GM19025 (cell line): Measurements from ENCODE around the gene ALDOA.

ENCODE experiments used
- ATAC-seq: cut with Tn5 transposase; IDR thresholded peaks from one replicate; pipeline ENCODE4 v1.9.1; 2021; ENCODE audit warnings: mild to moderate bottlenecking, low read depth, moderate library complexity; ENCODE audit not compliant: unreplicated experiment

ALDOA gene

GRCh38 chr16:30088832-30089624 is 23.5 kb downstream of the ALDOA start:
- ATAC-seq: no peak

DNA sequence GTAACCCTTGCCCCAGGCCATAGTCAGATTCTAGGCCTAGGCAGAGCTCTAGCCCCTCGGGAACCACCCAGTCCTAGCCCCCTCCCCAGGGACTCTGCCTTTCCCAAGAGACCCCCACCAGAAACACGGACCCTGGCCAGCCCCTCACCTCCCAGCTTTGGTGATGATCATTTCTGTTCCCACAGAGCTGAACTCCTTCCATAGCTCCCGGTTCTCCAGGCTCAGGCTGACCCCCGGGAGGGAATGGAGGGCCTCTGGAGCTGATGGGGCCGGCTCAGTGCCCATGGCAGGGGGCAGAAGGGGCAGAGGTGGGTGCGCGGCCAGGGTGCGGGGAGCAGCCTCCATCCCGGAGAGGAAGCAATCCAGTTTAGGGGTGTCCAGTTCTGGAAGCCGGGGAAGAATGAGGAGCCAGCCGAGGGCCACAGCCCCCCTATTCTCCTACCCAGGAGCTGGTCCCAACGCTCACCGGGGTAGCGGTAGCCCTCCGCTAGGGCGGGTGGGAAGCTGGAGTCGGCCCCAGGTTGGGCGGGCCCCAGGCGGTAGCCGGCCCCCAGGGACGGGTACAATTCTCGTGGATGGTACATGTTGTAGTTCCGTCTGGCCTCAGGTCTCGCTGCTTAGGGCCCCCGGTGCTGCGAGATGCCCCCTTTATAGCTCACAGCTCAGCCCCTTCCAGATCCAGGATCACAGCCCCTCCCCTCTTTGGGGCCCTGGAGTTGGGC is 25.2 kb downstream of the ALDOA start:
- ATAC-seq: no peak

DNA sequence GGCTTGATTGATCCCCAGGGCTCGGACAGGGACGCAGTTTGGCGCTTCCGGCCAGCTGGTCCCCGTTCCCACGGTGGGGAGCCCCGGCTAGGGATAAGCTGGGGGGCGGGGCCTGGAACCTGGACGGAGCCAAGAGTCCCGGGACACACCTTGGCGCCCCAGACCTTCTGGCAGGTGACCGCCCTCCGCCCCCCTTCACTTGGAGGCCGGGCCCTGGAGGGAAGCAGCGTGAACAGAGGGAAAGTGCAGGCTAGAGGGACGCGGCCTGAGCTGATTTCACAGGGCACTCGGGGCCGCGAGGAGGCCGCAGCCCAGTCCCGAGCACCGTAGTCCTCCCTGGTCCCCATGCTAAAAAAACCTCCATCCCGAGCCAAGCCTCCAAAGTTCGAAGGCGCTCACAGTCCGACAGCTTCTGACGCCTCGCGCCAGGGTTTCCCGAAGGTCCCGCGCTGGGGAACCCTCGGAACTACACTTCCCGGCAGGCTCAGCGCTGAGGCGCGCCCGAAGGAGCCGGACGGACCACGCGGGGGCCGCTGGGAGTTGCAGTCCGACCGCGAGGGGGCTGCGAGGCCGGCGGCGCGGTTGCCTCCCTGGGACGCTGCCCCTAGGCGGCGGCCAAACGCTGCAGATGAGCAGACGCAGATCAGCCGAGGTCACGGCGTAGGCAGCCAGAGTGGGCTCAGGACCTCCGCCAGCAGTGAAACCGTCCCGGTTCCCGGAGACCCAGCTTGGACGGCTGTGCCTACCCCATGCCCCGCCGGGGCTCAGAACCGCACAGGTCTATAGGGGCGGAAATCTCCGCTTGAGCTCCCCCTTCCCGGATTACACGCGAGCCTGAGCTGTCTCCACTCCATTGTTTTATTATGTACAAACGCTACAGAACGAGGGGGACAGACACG is 26.2 kb downstream of the ALDOA start, which contains the start of gene TBX6:
TSS of gene TBX6 (minus strand) at position 451 of the 899 bp plus-strand sequence. CDS start 731 bp downstream, outside the sequence.
- peak; percentile 52 for ATAC-seq

DNA sequence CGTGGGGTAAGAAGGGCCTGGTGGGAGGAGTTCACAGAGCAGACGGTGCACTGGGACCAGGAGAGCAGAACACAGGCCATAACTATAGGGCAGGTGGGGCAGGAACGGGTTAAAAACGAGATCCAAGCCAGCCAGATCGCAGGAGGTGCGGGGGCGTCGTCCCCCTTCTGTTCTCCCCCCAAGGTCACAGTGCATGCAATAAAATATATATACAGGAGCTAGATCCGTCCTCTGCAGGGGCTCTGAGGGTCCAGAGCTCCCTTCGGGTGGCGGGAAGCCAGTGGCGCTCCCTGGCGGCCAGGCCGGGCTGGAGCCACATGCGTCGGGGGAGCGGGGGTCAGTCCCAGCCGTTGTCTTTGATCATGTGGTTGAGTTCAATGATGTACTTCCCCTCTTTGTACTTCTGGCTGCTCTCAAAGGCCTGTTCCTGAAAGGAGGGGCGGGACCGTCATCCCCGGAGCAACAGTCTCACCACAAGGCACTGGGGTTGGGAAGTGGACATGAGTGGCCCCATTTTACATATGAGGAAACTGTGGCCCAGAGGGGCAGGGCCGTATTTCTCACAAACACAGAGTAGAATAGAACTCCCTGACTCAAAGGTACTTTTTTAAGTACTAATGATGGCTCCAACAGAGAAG is 26.9 kb downstream of the ALDOA start:
- peak; percentile 30 for ATAC-seq

GRCh38 chr16:30094541-30095165 is 29.1 kb downstream of the ALDOA start:
- ATAC-seq: no peak

- no peak for ATAC-seq
Measured at GRCh38 chr16:30095166-30096078, 29.9 kb downstream of the ALDOA start.

DNA sequence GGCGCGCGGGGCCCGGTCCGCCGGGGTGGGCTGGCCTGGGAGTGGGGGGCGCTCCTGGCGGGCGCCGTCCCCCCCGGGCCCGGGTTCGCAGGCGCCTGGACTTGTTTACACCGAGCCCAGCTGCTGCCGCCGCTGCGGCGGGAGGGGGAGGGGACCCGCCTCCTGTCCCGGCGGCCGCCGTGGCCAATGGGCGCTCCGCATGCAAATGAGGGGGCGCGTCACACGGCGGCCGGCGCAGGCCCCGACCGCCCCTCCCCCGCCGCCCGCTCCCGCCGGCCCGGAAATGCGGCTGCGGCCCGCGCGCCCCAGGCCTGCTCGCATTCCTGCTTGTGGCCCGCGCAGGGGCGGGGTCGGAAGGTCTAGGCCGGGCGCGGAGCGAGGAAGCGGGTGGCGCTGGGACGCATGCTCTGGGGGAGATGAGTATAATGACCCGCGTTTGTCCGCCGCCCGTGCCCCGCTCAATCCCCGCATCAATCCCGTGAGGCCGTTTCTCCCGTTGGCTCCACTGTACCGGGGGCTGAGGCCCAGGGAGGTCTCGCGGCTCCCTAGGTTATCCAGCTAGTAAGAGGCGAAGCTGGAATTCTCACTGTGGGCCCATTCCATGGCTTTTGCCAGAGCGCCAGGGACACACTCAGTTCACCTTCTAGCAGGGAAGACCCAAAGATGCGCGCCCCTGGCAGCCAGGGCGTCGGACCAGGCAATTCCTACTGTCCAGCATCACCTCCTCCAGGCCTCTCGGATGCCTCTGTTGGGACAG is 30.7 kb downstream of the ALDOA start, which contains the start of gene YPEL3:
TSS of gene YPEL3 (minus strand) at position 109 of the 757 bp plus-strand sequence. CDS start 731 bp downstream, outside the sequence.
- peak; percentile 54 for ATAC-seq

GRCh38 chr16:30096862-30097563 is 31.5 kb downstream of the ALDOA start:
- no peak for ATAC-seq

DNA sequence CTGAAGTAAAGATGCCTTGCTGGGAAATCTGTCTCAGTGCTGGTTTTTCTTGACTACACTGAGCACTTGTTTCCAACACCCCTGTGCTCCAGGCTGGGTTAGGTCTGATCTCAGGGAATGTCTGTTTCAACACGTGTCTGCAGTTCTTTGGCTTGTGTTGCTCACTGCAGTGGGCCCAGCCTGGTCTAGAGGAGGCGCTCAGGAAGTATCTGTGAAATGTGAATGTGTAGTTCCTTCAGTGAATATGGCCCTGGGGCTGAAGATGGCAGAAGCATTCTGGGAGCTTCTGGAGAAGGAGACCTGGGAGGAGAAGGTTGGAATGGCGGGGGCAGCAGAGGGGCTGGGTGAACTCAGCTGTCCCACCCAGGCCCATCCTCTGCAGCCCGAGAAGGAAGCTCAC is 38.5 kb downstream of the ALDOA start:
- ATAC-seq: no peak

- ATAC-seq: no peak
Measured at GRCh38 chr16:30104492-30104891, 38.9 kb downstream of the ALDOA start.

DNA sequence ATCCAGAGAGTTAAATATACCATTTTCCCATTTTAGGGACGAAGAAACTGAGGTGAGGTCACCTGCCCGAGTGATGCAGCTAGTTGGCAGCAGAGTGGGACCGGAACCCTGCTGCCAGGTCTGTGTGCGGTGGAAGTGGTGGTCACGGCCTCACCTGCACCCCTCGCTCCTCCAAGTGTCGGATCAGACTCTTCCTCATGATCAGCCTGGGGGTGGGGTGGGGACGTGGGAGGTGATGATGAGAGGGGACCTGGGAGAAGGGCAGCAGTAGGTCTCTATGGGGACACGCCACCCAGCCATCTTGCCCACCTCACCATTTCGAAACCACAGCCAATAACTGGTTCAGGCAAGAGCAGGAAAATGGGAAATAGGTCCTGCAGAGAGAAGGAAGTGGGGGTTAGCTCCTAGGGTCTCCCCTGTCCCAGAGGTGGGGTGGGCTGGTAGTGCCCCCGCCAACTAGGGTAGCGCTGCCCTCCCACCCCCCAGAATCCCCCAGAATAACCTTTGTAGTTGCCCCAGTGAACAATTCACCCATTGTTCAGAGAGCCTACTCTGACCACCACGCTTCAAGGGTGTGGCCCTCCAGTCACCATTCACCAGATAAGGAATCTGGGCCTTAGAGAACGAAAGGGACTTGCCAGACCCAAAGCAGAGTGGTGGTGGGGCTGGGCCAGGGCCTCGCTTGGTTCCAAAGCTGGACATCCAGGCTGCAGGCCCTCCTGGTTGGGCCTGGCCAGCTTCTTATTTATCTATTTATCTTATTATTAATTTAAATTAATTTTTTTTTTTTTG is 42.7 kb downstream of the ALDOA start:
- ATAC-seq: no peak

DNA sequence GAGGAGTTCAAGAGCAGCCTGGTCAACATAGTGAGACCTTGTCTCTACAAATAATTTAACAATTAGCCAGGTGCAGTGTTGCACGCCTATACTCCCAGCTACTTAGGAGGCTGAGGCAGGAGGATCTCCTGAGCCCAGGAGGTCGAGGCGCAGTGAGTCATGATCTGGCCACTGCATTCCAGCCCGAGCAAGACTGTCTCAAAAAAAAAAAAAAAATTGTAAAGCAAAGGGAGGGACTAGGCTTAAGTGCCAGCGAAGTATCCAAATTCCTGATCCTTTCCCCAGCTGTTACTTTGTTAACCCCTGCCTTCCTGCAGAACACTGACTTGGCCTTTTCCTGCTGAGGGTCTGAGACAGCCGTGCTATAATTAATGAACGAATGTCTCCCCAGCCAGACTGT is 45.1 kb downstream of the ALDOA start:
- no peak for ATAC-seq

DNA sequence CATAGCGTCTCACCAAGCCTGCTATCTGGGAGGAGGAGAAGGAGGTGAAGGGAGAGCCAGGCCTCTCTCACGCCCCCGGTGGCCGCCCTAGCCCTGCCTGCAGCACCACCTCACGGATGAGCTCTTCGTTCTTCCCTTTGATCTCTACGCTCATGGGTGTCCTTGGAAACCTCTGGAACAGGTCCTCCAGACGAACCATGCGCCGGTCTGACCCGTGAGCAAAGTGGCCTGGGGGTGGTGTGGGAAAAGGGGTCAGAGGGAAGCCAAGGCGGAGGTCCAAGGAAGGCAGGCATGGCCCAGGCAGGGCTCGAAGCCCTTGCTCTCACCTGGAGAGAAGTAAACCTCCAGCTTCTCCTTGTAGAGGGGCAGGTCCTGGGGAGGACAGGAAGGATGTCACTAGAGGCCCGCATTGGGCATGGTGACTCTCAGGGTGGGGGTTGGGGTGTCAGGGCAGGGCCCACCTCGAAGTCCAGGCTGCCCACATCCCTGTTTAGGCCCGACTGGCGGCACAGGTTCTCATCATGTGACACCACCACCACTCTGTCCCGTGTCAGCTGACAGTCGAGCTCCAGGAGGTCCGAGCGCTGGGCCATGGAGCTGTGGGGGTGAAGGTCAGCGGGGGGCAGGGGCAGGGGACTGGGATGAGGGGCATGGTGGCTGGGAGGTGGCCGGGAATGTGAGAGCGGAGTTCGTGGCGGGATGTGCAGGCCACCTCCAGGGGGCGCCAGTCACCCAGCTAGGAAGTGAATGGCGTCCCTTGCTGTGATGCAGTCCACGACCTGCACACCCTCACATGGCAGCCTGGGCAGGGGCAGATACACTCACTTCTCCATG is 46.9 kb downstream of the ALDOA start:
- ATAC-seq: no peak

DNA sequence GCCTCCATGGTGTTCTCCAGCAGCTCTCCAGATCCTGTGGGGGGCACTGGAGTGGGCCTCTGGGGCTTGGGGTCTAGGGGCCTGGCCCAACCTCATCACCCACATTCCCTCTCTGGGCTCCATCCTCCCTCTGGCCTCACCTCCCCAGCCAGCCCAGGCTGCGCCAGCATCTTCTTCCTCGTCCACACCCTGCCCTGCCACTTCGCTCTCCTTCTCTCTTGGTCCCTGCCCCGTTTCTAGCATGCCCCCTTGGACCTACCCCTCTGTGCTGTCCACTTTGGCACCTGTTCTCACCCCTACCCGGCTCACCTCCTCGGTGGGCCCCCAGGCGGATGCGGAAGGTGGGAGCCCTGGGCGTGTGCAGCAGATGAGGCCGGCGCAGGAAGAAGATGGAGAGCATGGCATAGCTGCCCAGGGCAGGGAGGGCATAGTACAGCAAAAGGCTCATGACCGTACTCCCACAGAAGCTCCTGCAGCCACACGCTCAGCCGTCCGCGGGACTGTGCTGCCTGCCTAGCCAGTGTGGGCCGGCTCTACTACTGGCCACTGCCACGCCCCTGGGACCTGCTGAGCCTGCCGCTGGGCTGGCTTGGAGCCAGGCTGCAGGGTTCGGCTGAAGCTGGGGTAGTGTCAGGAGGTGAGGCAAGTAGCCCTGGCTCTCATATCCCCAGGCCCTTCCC is 47.6 kb downstream of the ALDOA start, which contains the start of gene GDPD3:
TSS of gene GDPD3 (minus strand) at position 507 of the 680 bp plus-strand sequence. CDS start at position 448, 59 bp downstream.
- ATAC-seq: no peak

- ATAC-seq: no peak
Measured at GRCh38 chr16:30113711-30114333, 48.3 kb downstream of the ALDOA start.
